K562 (cell line): ENCODE results near the gene GPR68. TPM values are rescaled to one million over a fixed set of nuclear protein-coding genes. Genes with fewer than 3 reads are reported as not detected.

Source experiments
- ATAC-seq: fragments of 200-7000 bp; cut with Tn5 transposase; 3 replicates; pipeline ENCODE4 v1.9.1; 2020; ENCODE audit warnings: moderate library complexity
- BruUV-seq: library from RNA; stranded (reverse); fragments of 400-500 nt; replicated peaks from 2 replicates; lab custom pipeline; 2021; lab: Mats Ljungman, UMichigan
- CTCF ChIA-PET: fragments of 300-600 bp; formaldehyde crosslinking; extraction: SDS; loops from one replicate; lab custom pipeline; 2021; ENCODE audit warnings: low intra/inter-chr PET ratio; lab: Yijun Ruan, JAX
- POLR2A ChIA-PET: fragments of 300-600, 350-650 bp; sonication (Branson Sonifier 250); formaldehyde crosslinking; extraction: SDS; loops from one replicate; lab custom pipeline; 2021; ENCODE audit warnings: antibody characterized with exemption, inconsistent platforms; lab: Yijun Ruan, JAX
- DNase-seq, 4 experiments: peaks; one replicate each; pipeline versions ENCODE4 v3.0.0 to v3.0.0-alpha.2; 2011 to 2018; ENCODE audit warnings: low spot score in 3 of 4, mixed read lengths in 3 of 4; ENCODE audit errors: extremely low read depth in 1 of 4
- FAIRE-seq: peaks from 2 replicates; lab custom pipeline; 2011; peaks lifted over from hg19 to GRCh38; lab: Jason Lieb, UNC
- H2AFZ ChIP-seq: 2 replicates; pipeline ENCODE4 v1.6.0; 2011; ENCODE audit warnings: low read depth, low read length, control low read depth, inconsistent platforms
- H3K27ac ChIP-seq: fragments of 200-600 bp; 3 replicates; pipeline ENCODE4 v1.8.0; 2011; ENCODE audit warnings: low read depth, mild to moderate bottlenecking, control low read depth, inconsistent platforms, low read length, moderate library complexity, mixed read lengths; ENCODE audit errors: extremely low read depth
- H3K27me3 ChIP-seq, 2 experiments: fragments of 300-600 bp in 1 of 2; 2 replicates in 1 of 2; 3 replicates in 1 of 2; pipeline versions ENCODE4 v1.6.0 to v1.8.0; 2011; ENCODE audit warnings: inconsistent platforms in 2 of 2, low read length in 2 of 2, mild to moderate bottlenecking in 1 of 2, mixed read lengths in 1 of 2, moderate library complexity in 1 of 2; ENCODE audit not compliant: control insufficient read depth in 2 of 2, insufficient read depth in 2 of 2
- H3K36me3 ChIP-seq: fragments of 300-600 bp; 3 replicates; pipeline ENCODE4 v1.8.0; 2011; ENCODE audit warnings: mild to moderate bottlenecking, low read length, inconsistent platforms; ENCODE audit not compliant: control insufficient read depth, insufficient read depth
- H3K4me1 ChIP-seq, 2 experiments: fragments of 200-600 bp in 1 of 2; replicated peaks in 1 of 2; 2 replicates in 1 of 2; 3 replicates in 1 of 2; pipeline versions ENCODE4 v1.5.1 to v1.8.0; 2011; ENCODE audit warnings: inconsistent platforms in 2 of 2, low read length in 2 of 2, mild to moderate bottlenecking in 1 of 2, mixed read lengths in 1 of 2, moderate library complexity in 1 of 2; ENCODE audit not compliant: control insufficient read depth in 2 of 2, insufficient read depth in 2 of 2
- H3K4me2 ChIP-seq: 2 replicates; pipeline ENCODE4 v1.6.1; 2011; ENCODE audit warnings: low read length, control low read depth, inconsistent platforms, mixed read lengths; ENCODE audit not compliant: insufficient read depth
- H3K4me3 ChIP-seq: fragments of 200-600 bp; sonication (generic), shearing (Covaris generic); 2 replicates; pipeline ENCODE4 v1.5.1; 2016; ENCODE audit warnings: control low read depth, inconsistent platforms
- H3K79me2 ChIP-seq: fragments of 200-600 bp; 3 replicates; pipeline ENCODE4 v1.8.0; 2011; ENCODE audit warnings: low read length, inconsistent platforms; ENCODE audit not compliant: control insufficient read depth, insufficient read depth
- H3K9ac ChIP-seq, 2 experiments: 2 replicates each; pipeline versions ENCODE4 v1.6.0 to v1.6.1; 2011; ENCODE audit warnings: low read depth in 2 of 2, low read length in 2 of 2, control low read depth in 1 of 2, inconsistent platforms in 1 of 2, mild to moderate bottlenecking in 1 of 2, mixed read lengths in 1 of 2; ENCODE audit not compliant: insufficient read depth in 1 of 2
- H3K9me1 ChIP-seq: one replicate; pipeline ENCODE4 v1.6.0; 2011; ENCODE audit warnings: inconsistent platforms, mild to moderate bottlenecking, low read length, moderate library complexity; ENCODE audit not compliant: control insufficient read depth, insufficient read depth
- H3K9me3 ChIP-seq: replicated peaks from 2 replicates; pipeline ENCODE4 v1.5.1; 2011; ENCODE audit warnings: low read depth, low read length, inconsistent platforms; ENCODE audit not compliant: control insufficient read depth, insufficient read depth
- H4K20me1 ChIP-seq: replicated peaks from 2 replicates; pipeline ENCODE4 v1.6.1; 2011; ENCODE audit warnings: low read length, inconsistent platforms, mixed read lengths; ENCODE audit not compliant: control insufficient read depth, insufficient read depth
- ATF3 ChIP-seq, 2 experiments: fragments of 450-650 bp in 1 of 2; sonication (generic) in 1 of 2; formaldehyde crosslinking in 1 of 2; IDR thresholded peaks in 1 of 2; conservative IDR thresholded peaks in 1 of 2; 2 replicates each; pipeline versions ENCODE4 v1.6.1 to v1.8.1; 2016 to 2023; ENCODE audit warnings: mild to moderate bottlenecking in 2 of 2, moderate library complexity in 2 of 2, inconsistent platforms in 1 of 2, missing genetic modification reagents in 1 of 2
- ATF7 ChIP-seq: fragments of 450-650 bp; IDR thresholded peaks from 2 replicates; pipeline ENCODE4 v1.7.1; 2014; ENCODE audit warnings: mild to moderate bottlenecking, moderate library complexity
- CREB3L1 ChIP-seq: fragments of 450-650 bp; IDR thresholded peaks from 2 replicates; pipeline ENCODE4 v1.6.1; 2014; ENCODE audit warnings: low read depth, mild to moderate bottlenecking, moderate library complexity, borderline replicate concordance
- CTBP1 ChIP-seq: fragments of 450-650 bp; IDR thresholded peaks from 2 replicates; pipeline ENCODE4 v1.6.1; 2016; ENCODE audit warnings: borderline replicate concordance
- JUN ChIP-seq, 2 experiments: sonication (generic) in 1 of 2; formaldehyde crosslinking in 1 of 2; IDR thresholded peaks; 2 replicates each; pipeline versions ENCODE4 v1.6.1 to v1.8.0; 2012 to 2022; ENCODE audit warnings: borderline replicate concordance in 2 of 2, mild to moderate bottlenecking in 2 of 2, improper control_type of control experiment in 1 of 2, low read depth in 1 of 2, low read length in 1 of 2, missing genetic modification reagents in 1 of 2
- JUND ChIP-seq, 2 experiments: IDR thresholded peaks; 2 replicates in 1 of 2; 3 replicates in 1 of 2; pipeline ENCODE4 v1.6.1; 2011; ENCODE audit warnings: borderline replicate concordance in 2 of 2, low read depth in 2 of 2, low read length in 2 of 2, improper control_type of control experiment in 1 of 2, missing biosample characterization in 1 of 2, missing genetic modification characterization in 1 of 2, missing genetic modification reagents in 1 of 2
- MAFG ChIP-seq: fragments of 450-650 bp; conservative IDR thresholded peaks from 2 replicates; pipeline ENCODE4 v1.6.1; 2016; ENCODE audit warnings: missing genetic modification characterization, missing compliant biosample characterization
- NR2C1 ChIP-seq, 2 experiments: fragments of 450-650 bp; IDR thresholded peaks; 2 replicates each; pipeline ENCODE4 v1.6.1; 2017; ENCODE audit warnings: mild to moderate bottlenecking in 2 of 2, antibody characterized with exemption in 1 of 2, inconsistent platforms in 1 of 2, missing compliant biosample characterization in 1 of 2, missing genetic modification characterization in 1 of 2
- NR2C2 ChIP-seq, 2 experiments: fragments of 200-800 bp in 1 of 2; sonication (Bioruptor generic) in 1 of 2; sonication (generic) in 1 of 2; formaldehyde crosslinking in 1 of 2; IDR thresholded peaks; 2 replicates each; pipeline versions ENCODE4 v1.6.1 to v1.8.0; 2016 to 2022; ENCODE audit warnings: mild to moderate bottlenecking in 1 of 2, missing compliant biosample characterization in 1 of 2, missing genetic modification characterization in 1 of 2, missing genetic modification reagents in 1 of 2
- YY1 ChIP-seq, 3 experiments: IDR thresholded peaks; 2 replicates each; pipeline ENCODE4 v1.6.1; 2011; ENCODE audit warnings: low read length in 2 of 3, mild to moderate bottlenecking in 2 of 3, moderate library complexity in 2 of 3, borderline replicate concordance in 1 of 3, control low read depth in 1 of 3, low read depth in 1 of 3; ENCODE audit not compliant: insufficient read depth in 3 of 3, insufficient replicate concordance in 2 of 3, control insufficient read depth in 1 of 3, insufficient read length in 1 of 3; ENCODE audit errors: extremely low read depth in 1 of 3
- ZEB2 ChIP-seq: fragments of 450-650 bp; IDR thresholded peaks from 2 replicates; pipeline ENCODE4 v1.6.1; 2016
- WGBS: fragments of 100-300 bp; shearing (Covaris generic); methylation state at CpG from one replicate; pipeline ENCODE4 v1.1.6; 2016; ENCODE audit warnings: low coverage, mixed read lengths; ENCODE audit not compliant: insufficient coverage; ENCODE audit errors: missing lambda C conversion rate; 5-methylcytosine and 5-hydroxymethylcytosine counted together
- in situ Hi-C: fragments of 300-500 bp; cut with MboI; formaldehyde crosslinking; loops from 4 replicates; pipeline ENCODE4 v1.15.0; 2018; ENCODE audit warnings: inconsistent platforms, mixed read lengths
- intact Hi-C: fragments of 100-400 bp; cut with micrococcal nuclease; formaldehyde crosslinking; loops from 2 replicates; pipeline ENCODE4 v1.14.2; 2022
- polyA plus RNA-seq, 8 experiments: library from polyadenylated mRNA; depleted of rRNA in 4 of 8; stranded (reverse) in 5 of 8; unstranded in 3 of 8; fragments of >200 nt; fragmentation: Nextera tagmentation in 2 of 8; fragmentation: Illumina TruSeq in 1 of 8; extraction: Ambion mirVana in 2 of 8; extraction: Trizol in 1 of 8; gene quantifications; 2 replicates each; pipeline versions ENCODE4 v1.2.1 to v1.2.3, GENCODE V29; 2011 to 2014; ENCODE audit warnings: inconsistent platforms in 1 of 8, missing spikeins in 1 of 8
- total RNA-seq, 7 experiments: library from RNA; depleted of rRNA in 6 of 7; stranded (reverse); fragments of >200 nt in 6 of 7; fragmentation: Illumina TruSeq in 2 of 7; extraction: Trizol in 2 of 7; gene quantifications; 2 replicates each; pipeline versions ENCODE4 v1.2.1 to v1.2.3, GENCODE V29; 2011 to 2021; ENCODE audit warnings: low replicate concordance in 1 of 7

Gene GPR68
- total and polyA plus RNA-seq, 9 of the 15 experiments (the other 6 are each of a cell fraction or from before 2014, with no cell fraction given): 0.41 to 9.4 (median 3.7) TPM

GRCh38 chr14:91257328-91258010, 13.0 kb upstream of the GPR68 start:
- no peak for FAIRE-seq
- POLR2A ChIA-PET: interaction anchor here (1.2 kb wide), 1 partner anchor 11 kb away, joined by 3 read pairs; no protein-coding TSS in a partner anchor
- H3K4me1 ChIP-seq: peaks cover 30 to 36% of the 10 kb centered on the region in 2 experiments
- TF ChIP-seq YY1 (IDR thresholded peaks at IDR 0.05; ENCODE audit: borderline replicate concordance in 1 of 3, control insufficient read depth in 1 of 3, extremely low read depth in 1 of 3, insufficient read depth in 3 of 3, insufficient read length in 1 of 3, insufficient replicate concordance in 2 of 3, low read depth in 1 of 3, low read length in 2 of 3) (peak in 1 of 3 experiments; percentile 48), NR2C1 (IDR thresholded peaks at IDR 0.05) (peak; percentile 63; the same call in 1 of the 2 replicates), NR2C1 (tag; IDR thresholded peaks at IDR 0.05) (peak; percentile 73), CTBP1 (peak; percentile 41; the same call in 1 of the 2 replicates), CREB3L1 (no peak), NR2C2 (CRISPR knock-in tag; IDR thresholded peaks at IDR 0.05) (no peak), NR2C2 (tag; IDR thresholded peaks at IDR 0.05) (peak; percentile 58), MAFG (no peak), JUN (IDR thresholded peaks at IDR 0.05; ENCODE audit: borderline replicate concordance, low read depth, low read length) (peak; percentile 10; the same call in 1 of the 2 replicates), JUN (CRISPR knock-in tag; IDR thresholded peaks at IDR 0.05; ENCODE audit: borderline replicate concordance) (no peak), ATF3 (IDR thresholded peaks at IDR 0.05) (peak; percentile 82), ATF3 (CRISPR knock-in tag; conservative IDR thresholded peaks at IDR 0.05) (no peak), ATF7 (peak; percentile 86), ZEB2 (0 out of 2 replicates have a peak, but pooled peaks have one; percentile 20), JUND (IDR thresholded peaks at IDR 0.05; ENCODE audit: borderline replicate concordance, low read depth, low read length) (peak; percentile 83), JUND (tag; IDR thresholded peaks at IDR 0.05; ENCODE audit: borderline replicate concordance, low read depth, low read length) (peak; percentile 64; the same call in 1 of the 3 replicates)

More at GRCh38 chr14:91257328-91258010, 13.0 kb upstream of the GPR68 start:
- no peak overlapping the region for H3K4me3 ChIP-seq
- H3K9me3 ChIP-seq: no peaks in the 10 kb centered on the region
- no peaks in the 10 kb centered on the region for H4K20me1 ChIP-seq
- H3K9ac ChIP-seq: peak overlapping the region in 1 of 2 experiments; percentile 14; a peak in 1 of 4 replicates
- ATAC-seq: 0 out of 3 replicates have a peak, but pooled peaks have one; percentile 5
- peaks cover 2% of the 10 kb centered on the region; the same call in 1 of the 3 replicates for H3K79me2 ChIP-seq
- H3K9me1 ChIP-seq: no peaks in the 10 kb centered on the region
- no peak overlapping the region; the same call in 1 of the 2 replicates for H3K4me2 ChIP-seq
- DNase-seq: peak in 1 of 4 experiments; percentile 21
- CTCF ChIA-PET: no interaction called here
- intact Hi-C loops (no loop called here), in situ Hi-C loops (no loop called here)
- 7% methylated on average over 8 of the region's 8 CpGs for WGBS
- no peaks in the 10 kb centered on the region for H3K27me3 ChIP-seq
- no peak overlapping the region for H2AFZ ChIP-seq
- no peak overlapping the region for H3K27ac ChIP-seq
- no TSS peak for BruUV-seq
- no peaks in the 10 kb centered on the region; the same call in 2 of the 3 replicates for H3K36me3 ChIP-seq
